Measurements from ENCODE around the gene TMTC3.

TMTC3 gene

DNA sequence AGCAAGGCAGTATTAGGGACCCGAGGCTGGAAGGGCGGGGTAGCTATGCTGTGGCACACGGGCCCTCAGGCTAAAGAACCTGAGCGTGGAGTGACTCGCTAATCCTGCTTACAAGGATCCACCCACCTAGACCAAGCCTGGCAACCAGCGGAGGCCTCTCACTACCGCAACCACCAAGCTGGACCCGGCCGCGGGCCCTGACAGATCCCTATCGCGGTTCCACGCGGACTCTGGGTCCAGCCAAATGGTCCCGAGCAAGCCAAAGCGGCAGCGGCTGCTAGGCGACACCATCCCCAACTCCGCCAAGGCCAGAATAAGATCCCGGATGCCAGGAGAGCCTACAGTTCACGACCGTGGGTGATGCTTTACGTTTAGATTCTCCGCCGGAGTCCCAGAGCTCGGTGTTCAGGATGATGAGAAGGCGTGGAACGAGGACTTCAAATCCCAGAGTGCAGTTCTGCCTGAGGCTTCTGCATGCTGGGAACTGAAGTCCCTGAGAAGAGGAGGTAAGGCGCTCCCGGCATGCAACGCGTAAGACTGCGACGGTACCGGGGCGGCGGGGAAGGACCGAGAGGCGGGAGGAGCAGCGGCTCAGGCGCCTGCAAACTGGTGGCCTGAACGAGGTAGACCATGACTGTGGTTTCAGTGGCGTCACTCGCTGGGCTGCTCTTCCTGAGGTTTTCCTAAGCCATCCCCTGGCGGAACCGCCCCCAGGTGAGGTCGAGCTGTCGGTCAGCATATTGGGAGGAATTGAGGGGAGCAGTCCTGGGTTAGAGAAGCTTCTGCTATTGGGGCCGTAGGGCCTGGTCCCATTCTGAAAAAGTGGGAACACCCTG, at the start of gene TMTC3, which contains the start of gene CEP290:
TSS of gene TMTC3 (plus strand) at position 534 of the 836 bp plus-strand sequence. CDS start 6,009 bp downstream, outside the sequence.
TSS of gene CEP290 (minus strand) at position 315 of the 836 bp plus-strand sequence. CDS start 781 bp downstream, outside the sequence.
- in situ Hi-C loops (cut with MboI; ENCODE audit: low sequenced_read_pairs), result loop anchor here (25.0 kb wide), 1 partner anchor 845 kb away; no protein-coding TSS in a partner anchor

GRCh38 chr12:88092771-88093170, 49.3 kb upstream of the TMTC3 start:
- in situ Hi-C loops (cut with MboI; ENCODE audit: low sequenced_read_pairs), result no loop called here

GRCh38 chr12:88093573-88093972, 48.5 kb upstream of the TMTC3 start:
- in situ Hi-C loops (cut with MboI; ENCODE audit: low sequenced_read_pairs), result no loop called here

DNA sequence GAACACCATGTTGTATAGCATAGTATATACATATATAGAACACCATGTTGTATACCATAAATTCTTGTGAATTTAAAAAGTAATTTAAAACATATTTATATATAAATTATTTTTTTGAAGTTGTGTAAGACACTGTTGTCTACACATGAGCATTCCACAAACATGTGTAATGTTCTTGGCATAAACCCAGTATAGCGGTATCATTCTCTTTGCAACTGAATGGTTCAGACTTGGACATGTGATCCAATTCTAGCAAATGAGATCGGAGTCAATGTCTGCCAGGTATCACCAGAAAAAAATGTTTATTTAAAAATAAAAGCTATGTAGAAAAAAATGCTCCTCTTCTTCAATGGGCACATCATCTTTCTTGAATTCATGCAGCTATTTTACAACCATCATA, 34.1 kb upstream of the TMTC3 start:
- in situ Hi-C loops (cut with MboI; ENCODE audit: low sequenced_read_pairs), result no loop called here

- in situ Hi-C loops (cut with MboI; ENCODE audit: low sequenced_read_pairs), result no loop called here
These were observed 30.9 kb upstream of the TMTC3 start for GRCh38 chr12:88111074-88111652.

GRCh38 chr12:88113871-88114270, 28.2 kb upstream of the TMTC3 start:
- in situ Hi-C loops (cut with MboI; ENCODE audit: low sequenced_read_pairs), result no loop called here

DNA sequence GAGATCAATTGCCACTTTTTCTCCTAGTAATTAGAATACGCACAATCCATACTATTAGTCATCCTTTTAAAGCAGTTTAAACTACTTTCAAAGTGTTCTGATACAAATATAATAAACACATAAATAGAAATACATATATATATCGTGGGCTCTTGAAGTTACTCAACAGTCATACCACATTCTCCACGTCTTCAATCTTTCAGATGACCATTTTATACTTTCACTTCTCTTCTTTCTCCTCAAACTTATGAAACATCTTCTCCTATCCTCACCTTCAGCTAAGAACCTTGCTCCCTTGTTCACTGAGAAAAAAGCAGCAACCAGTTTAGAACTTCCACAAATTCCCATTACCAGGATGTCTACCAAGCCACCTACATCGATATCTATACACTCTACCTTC, 19.4 kb upstream of the TMTC3 start:
- in situ Hi-C loops (cut with MboI; ENCODE audit: low sequenced_read_pairs), result no loop called here

DNA sequence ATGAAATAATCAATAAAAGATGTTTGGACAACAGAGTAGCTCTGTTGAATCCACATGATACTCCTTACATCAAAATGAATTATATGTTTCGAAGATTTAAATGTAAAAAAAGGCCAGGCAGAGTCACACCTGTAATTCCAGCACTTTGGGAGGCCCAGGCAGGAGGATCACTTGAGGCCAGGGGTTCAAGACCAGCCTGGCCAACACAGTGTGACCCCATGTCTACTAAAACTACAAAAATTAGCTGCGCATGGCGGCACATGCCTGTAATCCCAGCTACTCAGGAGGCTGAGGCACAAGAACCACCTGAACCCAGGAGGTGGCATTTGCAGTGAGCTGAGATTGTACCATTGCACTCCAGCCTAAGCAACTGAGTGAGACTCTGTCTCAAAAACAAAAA, 15.0 kb upstream of the TMTC3 start:
- in situ Hi-C loops (cut with MboI; ENCODE audit: low sequenced_read_pairs), result loop anchor here (25.0 kb wide), 1 partner anchor 860 kb away; no protein-coding TSS in a partner anchor

- in situ Hi-C loops (cut with MboI; ENCODE audit: low sequenced_read_pairs), result loop anchor here (25.0 kb wide), 1 partner anchor 859 kb away; no protein-coding TSS in a partner anchor
These were observed 14.3 kb upstream of the TMTC3 start for GRCh38 chr12:88127855-88128254.

DNA sequence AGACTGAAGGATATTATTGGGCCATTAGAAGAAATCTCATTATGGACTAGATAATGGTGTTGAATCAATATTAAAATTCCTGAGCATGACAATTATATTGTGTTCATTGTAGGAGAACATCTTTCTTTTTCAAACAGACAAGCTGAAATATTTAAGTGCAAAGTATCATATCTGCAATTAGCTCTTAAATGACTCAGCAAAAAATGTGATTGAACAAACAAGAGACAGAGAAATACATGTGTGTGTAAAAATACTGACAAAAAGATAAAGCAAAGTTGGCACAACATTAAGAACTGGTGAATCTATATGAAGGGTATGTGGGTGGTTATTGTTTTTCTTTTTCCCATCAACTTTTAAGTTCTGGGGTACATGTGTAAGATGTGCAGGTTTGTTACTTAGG, 9.7 kb upstream of the TMTC3 start:
- in situ Hi-C loops (cut with MboI; ENCODE audit: low sequenced_read_pairs), result loop anchor here (25.0 kb wide), 1 partner anchor 855 kb away; no protein-coding TSS in a partner anchor

GRCh38 chr12:88133181-88133580, 8.9 kb upstream of the TMTC3 start:
- in situ Hi-C loops (cut with MboI; ENCODE audit: low sequenced_read_pairs), result loop anchor here (25.0 kb wide), 1 partner anchor 854 kb away; no protein-coding TSS in a partner anchor

GRCh38 chr12:88139711-88140110, 2.4 kb upstream of the TMTC3 start:
- in situ Hi-C loops (cut with MboI; ENCODE audit: low sequenced_read_pairs), result loop anchor here (25.0 kb wide), 1 partner anchor 848 kb away; no protein-coding TSS in a partner anchor

DNA sequence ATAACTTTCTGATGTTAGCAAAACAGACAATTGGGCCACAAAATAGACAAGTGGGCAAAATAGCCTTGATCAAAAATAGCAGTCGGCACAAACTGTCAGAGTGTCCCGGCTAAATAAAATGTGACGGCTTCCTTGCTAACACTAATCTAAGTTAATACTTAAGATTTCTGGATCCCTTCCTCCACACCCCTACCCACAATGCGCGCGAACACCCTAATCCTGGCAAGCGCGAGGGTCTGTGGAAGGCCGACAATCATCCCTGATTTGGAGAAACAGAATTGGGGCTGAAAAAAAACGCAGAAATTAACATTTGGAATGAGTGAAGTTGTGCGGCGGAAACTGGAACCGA, 708 bp upstream of the TMTC3 start:
- in situ Hi-C loops (cut with MboI; ENCODE audit: low sequenced_read_pairs), result loop anchor here (25.0 kb wide), 1 partner anchor 846 kb away; no protein-coding TSS in a partner anchor

- in situ Hi-C loops (cut with MboI; ENCODE audit: low sequenced_read_pairs), result loop anchor here (25.0 kb wide), 1 partner anchor 845 kb away; no protein-coding TSS in a partner anchor
These were observed 494 bp downstream of the TMTC3 start for GRCh38 chr12:88142610-88142991.

DNA sequence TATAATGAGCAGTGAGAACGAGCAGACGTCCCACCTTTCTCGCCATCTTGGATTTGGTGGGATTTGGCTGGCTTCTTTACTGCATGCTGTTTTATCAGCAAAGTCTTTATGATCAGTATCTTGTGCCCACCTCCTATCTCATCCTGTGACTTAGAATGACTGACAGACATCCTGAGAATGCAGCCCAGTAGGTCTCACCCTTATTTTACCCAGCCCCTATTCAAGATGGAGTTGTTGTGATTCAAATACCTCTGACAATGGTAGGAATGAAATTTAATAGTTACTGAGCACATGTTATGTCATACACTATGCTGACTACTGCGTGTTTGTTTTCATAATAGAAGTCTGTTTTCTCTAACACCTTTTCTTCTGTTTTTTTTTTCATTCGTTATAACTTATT, 1.9 kb downstream of the TMTC3 start:
- in situ Hi-C loops (cut with MboI; ENCODE audit: low sequenced_read_pairs), result loop anchor here (25.0 kb wide), 1 partner anchor 843 kb away; no protein-coding TSS in a partner anchor

GRCh38 chr12:88144546-88145468, 2.7 kb downstream of the TMTC3 start:
- in situ Hi-C loops (cut with MboI; ENCODE audit: low sequenced_read_pairs), result loop anchor here (25.0 kb wide), 1 partner anchor 842 kb away; no protein-coding TSS in a partner anchor

DNA sequence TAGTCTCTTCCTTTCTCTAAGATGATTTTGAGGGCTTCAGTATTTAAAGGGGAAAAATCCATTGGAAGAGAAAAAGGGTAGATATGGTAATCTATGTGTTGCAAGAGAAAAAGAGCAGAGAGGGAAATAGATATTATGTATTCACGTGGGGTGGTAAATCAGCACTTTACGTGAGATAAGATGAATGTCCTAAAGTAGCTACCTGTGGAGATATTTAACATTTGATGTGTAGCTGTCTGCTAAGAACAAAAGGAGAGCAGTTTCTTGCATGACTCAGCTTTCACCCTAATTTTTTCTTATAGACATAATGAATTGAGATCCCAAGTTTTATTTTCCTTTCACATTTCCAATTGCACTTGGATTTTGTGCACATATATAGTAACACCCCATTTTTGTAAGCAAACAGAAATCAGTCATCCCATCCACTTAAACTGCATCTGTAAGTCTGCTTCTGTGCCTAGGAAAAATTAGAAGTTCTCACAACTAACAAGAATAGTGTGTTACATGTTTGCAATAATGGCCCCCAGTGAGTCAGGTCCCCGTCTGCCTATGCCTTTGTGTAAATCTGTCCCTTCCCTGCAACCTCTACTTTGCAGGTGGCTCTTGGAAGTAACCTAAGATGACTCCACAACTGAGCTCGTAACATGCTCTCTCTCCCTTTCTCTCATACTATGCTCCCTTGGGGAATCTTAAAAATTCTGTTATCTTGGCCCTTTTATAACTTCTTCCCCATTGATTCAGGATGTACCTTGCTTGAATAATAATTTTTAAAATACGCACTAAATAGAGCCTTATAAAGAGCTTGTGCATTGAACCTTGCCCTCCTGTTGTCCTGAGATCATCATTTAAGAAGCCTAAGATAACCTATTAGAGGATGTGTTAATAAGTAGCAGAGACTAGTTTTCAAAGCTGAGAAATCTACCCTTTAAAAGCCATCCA, 3.7 kb downstream of the TMTC3 start:
- in situ Hi-C loops (cut with MboI; ENCODE audit: low sequenced_read_pairs), result loop anchor here (25.0 kb wide), 1 partner anchor 841 kb away; no protein-coding TSS in a partner anchor

DNA sequence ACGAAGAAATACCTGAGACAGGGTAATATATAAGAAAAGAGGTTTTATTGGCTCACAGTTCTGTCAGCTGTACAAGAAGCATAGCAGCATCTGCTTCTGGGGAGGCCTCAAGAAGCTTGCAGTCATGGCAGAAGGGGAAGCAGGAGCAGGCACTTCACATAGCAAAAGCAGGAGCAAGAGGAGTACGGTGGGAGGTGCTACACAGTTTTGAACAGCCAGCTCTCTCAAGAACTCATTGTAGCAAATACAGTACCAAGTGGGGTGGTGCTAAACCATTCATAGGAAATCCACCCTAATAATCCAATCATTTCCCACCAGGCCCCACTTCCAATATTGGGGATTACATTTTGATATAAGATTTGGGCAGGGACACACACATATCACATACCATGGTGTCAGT, 8.0 kb downstream of the TMTC3 start:
- in situ Hi-C loops (cut with MboI; ENCODE audit: low sequenced_read_pairs), result no loop called here

- in situ Hi-C loops (cut with MboI; ENCODE audit: low sequenced_read_pairs), result no loop called here
These were observed 11.9 kb downstream of the TMTC3 start for GRCh38 chr12:88153959-88154358.
